Measurements from ENCODE around the gene LINGO3.

The LINGO3 gene

GRCh38 chr19:2296141-2296540 lies 11.8 kb downstream of the LINGO3 start:
- TF ChIP-seq ZFX (IDR thresholded peaks at IDR 0.05) (no peak), CTCF (conservative IDR thresholded peaks at IDR 0.05) (no peak)
- no peak overlapping the region for H3K27ac ChIP-seq

GRCh38 chr19:2294687-2295335 lies 13.1 kb downstream of the LINGO3 start:
- TF ChIP-seq CTCF (conservative IDR thresholded peaks at IDR 0.05) (no peak), ZFX (IDR thresholded peaks at IDR 0.05) (no peak)
- no peak overlapping the region for H3K27ac ChIP-seq

GRCh38 chr19:2291185-2291751 lies 16.7 kb downstream of the LINGO3 start:
- no peak for TF ChIP-seq CTCF (conservative IDR thresholded peaks at IDR 0.05)
- no peak for TF ChIP-seq ZFX (IDR thresholded peaks at IDR 0.05)
- H3K27ac ChIP-seq: no peak overlapping the region

- H3K27ac ChIP-seq: peak overlapping the region; percentile 24
- TF ChIP-seq CTCF (conservative IDR thresholded peaks at IDR 0.05): no peak
- peak; percentile 33; the same call in 1 of the 2 replicates for TF ChIP-seq ZFX (IDR thresholded peaks at IDR 0.05)
Measured at GRCh38 chr19:2290441-2291184, 17.3 kb downstream of the LINGO3 start.

GRCh38 chr19:2289714-2290435 lies 18.1 kb downstream of the LINGO3 start:
- TF ChIP-seq ZFX (IDR thresholded peaks at IDR 0.05) (no peak), CTCF (conservative IDR thresholded peaks at IDR 0.05) (no peak)
- peak overlapping the region; percentile 24 for H3K27ac ChIP-seq

- no peak overlapping the region for H3K27ac ChIP-seq
- TF ChIP-seq ZFX (IDR thresholded peaks at IDR 0.05) (no peak), CTCF (conservative IDR thresholded peaks at IDR 0.05) (no peak)
Measured at GRCh38 chr19:2288818-2289713, 18.9 kb downstream of the LINGO3 start.

All from C4-2B (cell line).